AG04449 (cell line): Measurements from ENCODE around the gene GRID1.

ENCODE experiments used
- CTCF ChIA-PET: fragments of 350-600 bp; formaldehyde crosslinking; extraction: SDS; loops from one replicate; lab custom pipeline; 2021; ENCODE audit warnings: antibody characterized with exemption; lab: Yijun Ruan, JAX
- POLR2A ChIA-PET: fragments of 400-600, 350-600 bp; formaldehyde crosslinking; extraction: SDS; loops from one replicate; lab custom pipeline; 2020; ENCODE audit warnings: antibody characterized with exemption, inconsistent platforms; lab: Yijun Ruan, JAX
- DNase-seq: peaks from one replicate; pipeline ENCODE4 v3.0.0-alpha.2; 2010; ENCODE audit warnings: low read depth, low spot score
- H3K4me3 ChIP-seq: 2 replicates; pipeline ENCODE4 v1.5.1; 2011; ENCODE audit warnings: low read depth, mild to moderate bottlenecking, control low read depth, low read length
- TF ChIP-seq, protein P1 (sequence below): IDR thresholded peaks from one replicate; pipeline ENCODE4 v1.5.1; 2011; ENCODE audit warnings: mild to moderate bottlenecking, moderate library complexity, low read length, control low read depth, inconsistent platforms; ENCODE audit not compliant: insufficient read depth; ENCODE audit errors: missing control alignments

GRID1 gene

DNA sequence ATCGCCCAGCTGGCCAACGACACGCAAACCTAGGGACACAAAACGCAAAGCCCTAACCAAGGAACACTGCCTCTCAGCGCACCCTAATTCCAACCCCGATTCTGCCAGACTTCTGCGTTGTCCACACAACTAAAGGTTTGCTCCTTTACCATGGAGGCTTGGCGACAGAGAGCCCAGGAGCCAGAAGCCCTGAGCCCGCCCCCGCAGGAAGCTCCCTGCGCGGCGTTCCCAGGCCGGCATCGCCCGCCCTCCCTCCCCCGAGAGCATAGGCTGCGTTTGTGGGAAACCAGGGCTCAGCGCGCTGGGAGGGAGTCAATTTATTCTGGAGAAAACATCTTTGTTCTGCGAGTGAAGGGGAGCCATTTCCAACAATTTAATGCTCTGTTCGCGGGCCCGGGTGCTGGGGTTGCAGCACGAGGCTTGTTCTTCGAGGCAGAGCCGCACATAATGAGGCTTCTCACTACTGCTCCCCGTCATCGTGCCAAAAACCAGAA is 103.9 kb downstream of the GRID1 start:
- ChIA-PET CTCF (no interaction called here), POLR2A (no interaction called here)
- TF ChIP-seq, protein P1, sequence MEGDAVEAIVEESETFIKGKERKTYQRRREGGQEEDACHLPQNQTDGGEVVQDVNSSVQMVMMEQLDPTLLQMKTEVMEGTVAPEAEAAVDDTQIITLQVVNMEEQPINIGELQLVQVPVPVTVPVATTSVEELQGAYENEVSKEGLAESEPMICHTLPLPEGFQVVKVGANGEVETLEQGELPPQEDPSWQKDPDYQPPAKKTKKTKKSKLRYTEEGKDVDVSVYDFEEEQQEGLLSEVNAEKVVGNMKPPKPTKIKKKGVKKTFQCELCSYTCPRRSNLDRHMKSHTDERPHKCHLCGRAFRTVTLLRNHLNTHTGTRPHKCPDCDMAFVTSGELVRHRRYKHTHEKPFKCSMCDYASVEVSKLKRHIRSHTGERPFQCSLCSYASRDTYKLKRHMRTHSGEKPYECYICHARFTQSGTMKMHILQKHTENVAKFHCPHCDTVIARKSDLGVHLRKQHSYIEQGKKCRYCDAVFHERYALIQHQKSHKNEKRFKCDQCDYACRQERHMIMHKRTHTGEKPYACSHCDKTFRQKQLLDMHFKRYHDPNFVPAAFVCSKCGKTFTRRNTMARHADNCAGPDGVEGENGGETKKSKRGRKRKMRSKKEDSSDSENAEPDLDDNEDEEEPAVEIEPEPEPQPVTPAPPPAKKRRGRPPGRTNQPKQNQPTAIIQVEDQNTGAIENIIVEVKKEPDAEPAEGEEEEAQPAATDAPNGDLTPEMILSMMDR, result no peak
- H3K4me3 ChIP-seq, result no peak overlapping the region
- no peak for DNase-seq

DNA sequence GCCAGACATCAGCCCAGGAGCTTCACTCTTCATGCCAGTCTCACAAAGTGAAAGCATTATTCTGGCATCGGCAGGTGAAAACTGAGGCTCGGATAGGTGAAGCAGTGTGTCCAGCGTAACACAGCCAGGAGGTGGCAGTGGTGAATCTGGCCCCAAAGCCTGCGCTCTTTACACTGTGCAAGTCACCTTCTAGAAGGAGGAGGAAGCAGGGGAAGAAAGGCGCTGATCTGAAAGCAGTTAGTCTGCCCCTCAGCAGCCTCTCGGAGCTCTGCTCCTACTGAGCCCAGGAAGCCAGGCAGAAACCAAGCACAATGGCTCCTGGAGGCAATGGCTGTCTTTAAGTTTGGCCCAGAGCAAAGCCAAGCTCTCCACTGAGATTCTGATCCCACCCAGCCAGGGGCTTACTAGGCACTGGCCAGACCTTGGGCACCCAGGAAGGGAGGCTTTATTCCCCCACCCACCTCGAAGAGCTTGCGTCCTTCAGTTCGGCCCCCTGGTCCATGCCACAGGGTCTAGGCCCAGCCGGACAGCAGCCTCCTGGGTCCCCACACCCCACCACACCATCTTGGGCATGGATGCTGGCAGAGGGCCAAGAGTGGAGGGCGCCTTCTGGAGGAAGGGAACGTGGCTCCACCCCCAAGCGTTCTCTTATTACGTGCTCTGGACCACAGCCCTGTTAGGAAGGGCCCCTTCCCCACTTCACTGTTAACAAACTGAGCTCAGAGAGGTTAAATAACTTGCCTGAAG is 104.5 kb downstream of the GRID1 start:
- DNase-seq, result no peak
- H3K4me3 ChIP-seq, result no peak overlapping the region
- ChIA-PET CTCF (no interaction called here), POLR2A (no interaction called here)
- TF ChIP-seq, protein P1, result no peak

DNA sequence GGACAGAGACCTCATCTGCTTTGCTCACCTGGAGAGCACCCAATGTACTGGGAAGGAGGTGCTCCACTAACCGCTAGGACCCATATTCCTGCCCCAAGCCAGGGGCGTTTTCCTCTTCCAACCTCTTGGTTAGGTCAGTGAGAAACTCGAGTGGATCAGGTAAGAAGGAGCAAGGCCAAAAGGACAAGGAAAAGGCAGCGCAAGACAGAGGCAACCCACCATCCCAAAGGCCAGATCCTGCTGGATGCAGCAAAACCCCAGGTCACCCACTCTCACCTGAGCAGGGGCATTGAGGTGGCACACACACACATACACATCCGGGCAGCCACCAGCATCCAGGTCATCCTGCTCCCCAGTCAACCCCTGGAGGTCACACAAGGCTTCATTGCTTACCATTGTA is 105.1 kb downstream of the GRID1 start:
- H3K4me3 ChIP-seq, result no peak overlapping the region
- POLR2A ChIA-PET, result no interaction called here
- CTCF ChIA-PET, result no interaction called here
- TF ChIP-seq, protein P1, result no peak
- DNase-seq, result no peak

DNA sequence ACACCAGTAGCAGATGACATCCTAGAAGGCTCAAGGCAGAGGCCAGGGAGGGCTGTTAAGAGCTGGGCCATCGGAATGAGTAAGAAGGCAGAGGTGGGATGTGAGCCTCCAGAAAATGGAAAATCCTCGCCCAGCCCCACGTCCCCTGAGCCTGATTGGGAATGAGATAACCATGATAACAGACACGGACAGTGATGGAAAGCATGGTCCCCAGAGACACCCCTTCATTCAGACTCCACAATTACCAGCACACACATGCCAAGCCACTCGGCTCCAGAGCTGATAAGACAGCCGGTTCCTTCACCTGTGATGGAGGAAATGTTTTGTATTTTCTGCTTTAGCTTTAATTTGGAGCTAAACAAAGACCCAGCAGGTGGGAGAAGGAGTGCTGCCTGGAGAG is 106.0 kb downstream of the GRID1 start:
- ChIA-PET POLR2A (no interaction called here), CTCF (no interaction called here)
- TF ChIP-seq, protein P1, result no peak
- DNase-seq, result no peak
- H3K4me3 ChIP-seq, result no peak overlapping the region

DNA sequence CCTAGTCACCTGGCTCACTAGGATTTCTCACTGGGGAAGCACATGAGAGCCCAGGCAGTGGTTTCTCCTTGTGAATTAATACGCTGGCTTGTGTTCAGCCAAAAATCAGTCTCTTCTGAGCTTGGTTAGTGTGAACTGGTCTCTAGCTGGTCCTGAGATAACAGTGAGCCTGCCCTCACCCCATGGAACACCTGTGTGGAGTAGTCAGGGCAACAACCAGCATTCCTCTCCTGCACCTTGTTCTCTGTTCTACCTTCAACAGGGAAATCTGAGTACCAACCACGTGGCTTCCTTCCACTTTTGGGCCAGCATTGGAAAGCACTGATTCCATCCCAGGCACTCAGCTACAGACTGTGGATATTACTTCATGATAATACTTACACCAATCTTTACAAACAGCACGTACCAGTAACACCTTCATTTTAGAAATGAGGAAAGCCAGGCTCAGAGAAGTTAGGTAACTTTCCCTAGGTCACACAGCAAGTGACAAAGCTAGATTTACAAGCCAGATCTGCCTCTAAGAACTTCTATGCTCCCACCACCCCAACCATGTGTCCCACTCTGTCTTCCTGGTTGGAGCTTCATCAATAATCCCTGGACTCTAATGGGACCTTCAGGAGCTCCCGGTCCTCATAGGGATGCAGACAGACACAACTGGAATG is 106.6 kb downstream of the GRID1 start:
- CTCF ChIA-PET, result no interaction called here
- no peak for DNase-seq
- POLR2A ChIA-PET, result no interaction called here
- H3K4me3 ChIP-seq, result no peak overlapping the region
- TF ChIP-seq, protein P1, result no peak

DNA sequence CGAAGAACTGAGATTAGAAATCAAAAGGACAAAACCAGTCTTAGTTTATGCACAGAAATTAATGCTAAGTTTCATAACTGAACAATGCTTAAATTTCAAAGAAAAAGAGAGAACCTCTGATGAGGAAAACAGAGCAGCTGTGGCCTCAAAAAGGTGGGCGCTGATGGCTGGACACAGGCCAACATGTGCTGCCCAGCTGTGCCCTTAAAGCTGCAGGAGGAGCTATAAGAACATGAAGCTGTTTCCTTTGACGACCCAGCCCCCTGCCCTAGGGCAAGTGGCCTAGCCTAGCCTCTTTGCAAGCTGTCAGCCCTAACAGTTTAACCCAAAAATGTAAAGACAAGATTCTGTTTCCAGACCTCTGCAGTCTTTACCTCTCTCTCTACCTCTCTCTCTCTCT is 107.7 kb downstream of the GRID1 start:
- CTCF ChIA-PET, result no interaction called here
- H3K4me3 ChIP-seq, result no peak overlapping the region
- no peak for DNase-seq
- TF ChIP-seq, protein P1, result no peak
- POLR2A ChIA-PET, result no interaction called here
